T-helper 22 cell (primary cell): ENCODE data around the gene GLIS1.

Experiments used
- DNase-seq: peaks from one replicate; pipeline ENCODE4 v3.0.0-alpha.2; 2020; ENCODE audit warnings: low read depth

Gene GLIS1

GRCh38 chr1:53580739-53581475 is 158.1 kb downstream of the GLIS1 start:
- no peak for DNase-seq

GRCh38 chr1:53580009-53580400 is 159.0 kb downstream of the GLIS1 start:
- DNase-seq = no peak

GRCh38 chr1:53579221-53580008 is 159.5 kb downstream of the GLIS1 start:
- no peak for DNase-seq

- DNase-seq = no peak
These were observed 160.6 kb downstream of the GLIS1 start for GRCh38 chr1:53578358-53578757.

GRCh38 chr1:53577761-53578100 is 161.2 kb downstream of the GLIS1 start:
- no peak for DNase-seq

- no peak for DNase-seq
These were observed 161.9 kb downstream of the GLIS1 start for GRCh38 chr1:53576866-53577760.

GRCh38 chr1:53576381-53576801 is 162.6 kb downstream of the GLIS1 start:
- DNase-seq = no peak

GRCh38 chr1:53575955-53576320 is 163.0 kb downstream of the GLIS1 start:
- DNase-seq = no peak

GRCh38 chr1:53575141-53575954 is 163.6 kb downstream of the GLIS1 start:
- DNase-seq = no peak

- no peak for DNase-seq
These were observed 164.3 kb downstream of the GLIS1 start for GRCh38 chr1:53574621-53575020.

- no peak for DNase-seq
These were observed 165.0 kb downstream of the GLIS1 start for GRCh38 chr1:53573931-53574330.

GRCh38 chr1:53573522-53573921 is 165.4 kb downstream of the GLIS1 start:
- DNase-seq = no peak

- DNase-seq = no peak
These were observed 166.2 kb downstream of the GLIS1 start for GRCh38 chr1:53572815-53573173.

- no peak for DNase-seq
These were observed 166.7 kb downstream of the GLIS1 start for GRCh38 chr1:53572065-53572814.

GRCh38 chr1:53568540-53568939 is 170.4 kb downstream of the GLIS1 start:
- no peak for DNase-seq

GRCh38 chr1:53567851-53568250 is 171.1 kb downstream of the GLIS1 start:
- DNase-seq = no peak

GRCh38 chr1:53567450-53567849 is 171.5 kb downstream of the GLIS1 start:
- DNase-seq = no peak

- no peak for DNase-seq
These were observed 175.4 kb downstream of the GLIS1 start for GRCh38 chr1:53563611-53564010.

- no peak for DNase-seq
These were observed 176.0 kb downstream of the GLIS1 start for GRCh38 chr1:53562981-53563379.

- DNase-seq = no peak
These were observed 176.5 kb downstream of the GLIS1 start for GRCh38 chr1:53562291-53562980.
